Inferior parietal cortex (tissue), 1 donor: ENCODE measurements around the gene GTF2H4.
A peak's percentile ranks its signal among the peaks of the same experiment; 100 is the strongest.

ENCODE experiments used
- DNase-seq: peaks from one replicate; pipeline ENCODE4 v3.0.0-alpha.2; 2016; ENCODE audit errors: extremely low spot score

GTF2H4 gene

DNA sequence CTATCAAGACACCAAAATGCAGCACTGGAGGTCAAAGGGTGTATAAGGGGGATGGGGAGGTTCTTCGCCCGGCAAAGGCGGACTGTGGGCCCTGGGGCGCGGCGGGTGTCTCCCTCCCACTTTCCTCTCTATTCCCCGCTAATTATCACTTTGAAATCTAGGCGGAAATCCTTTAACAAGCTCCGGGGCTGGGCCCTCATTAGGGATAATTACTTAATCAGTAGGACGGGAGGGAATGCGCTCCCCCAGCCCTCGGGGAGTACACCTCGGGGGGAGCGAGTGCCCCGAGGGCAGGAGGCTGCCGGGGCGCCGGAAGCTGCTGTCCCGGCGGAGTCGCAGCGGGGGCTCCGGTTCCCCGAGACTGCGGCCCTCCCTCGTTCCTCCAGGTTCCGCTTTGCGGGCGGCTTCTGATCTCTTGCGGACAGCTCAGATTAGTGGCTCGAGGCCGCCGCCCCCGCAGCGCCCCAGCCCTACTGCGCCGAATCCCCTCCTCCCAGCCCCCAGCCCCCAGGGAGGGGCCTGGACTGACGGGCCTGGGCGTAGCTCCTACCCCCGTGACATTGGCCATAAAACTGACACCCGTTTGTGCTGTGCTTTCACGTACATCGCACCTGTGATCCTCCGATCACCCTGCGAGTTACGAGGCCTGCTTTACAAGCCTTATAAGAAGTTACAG, 47.5 kb downstream of the GTF2H4 start:
- DNase-seq: peak; percentile 17

DNA sequence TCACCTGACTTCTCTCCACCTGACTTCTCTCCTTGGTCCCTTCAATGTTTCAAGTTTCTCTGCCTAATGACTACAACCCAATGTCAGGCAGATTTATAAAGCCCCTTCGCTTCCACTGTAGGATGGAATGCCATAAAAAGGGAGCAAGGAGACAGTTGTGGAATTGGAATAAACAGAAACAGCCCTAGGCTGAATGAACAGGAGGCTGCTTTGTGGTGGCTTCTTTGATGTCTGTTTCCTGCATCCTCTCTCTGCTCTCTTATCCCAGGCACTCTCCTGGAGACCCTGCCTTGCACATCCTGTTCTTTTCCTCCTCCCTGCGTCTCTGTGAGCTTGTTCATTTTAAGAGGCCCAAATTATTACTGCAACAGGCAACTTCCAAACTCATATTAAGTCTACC, 49.7 kb downstream of the GTF2H4 start:
- DNase-seq: no peak

DNA sequence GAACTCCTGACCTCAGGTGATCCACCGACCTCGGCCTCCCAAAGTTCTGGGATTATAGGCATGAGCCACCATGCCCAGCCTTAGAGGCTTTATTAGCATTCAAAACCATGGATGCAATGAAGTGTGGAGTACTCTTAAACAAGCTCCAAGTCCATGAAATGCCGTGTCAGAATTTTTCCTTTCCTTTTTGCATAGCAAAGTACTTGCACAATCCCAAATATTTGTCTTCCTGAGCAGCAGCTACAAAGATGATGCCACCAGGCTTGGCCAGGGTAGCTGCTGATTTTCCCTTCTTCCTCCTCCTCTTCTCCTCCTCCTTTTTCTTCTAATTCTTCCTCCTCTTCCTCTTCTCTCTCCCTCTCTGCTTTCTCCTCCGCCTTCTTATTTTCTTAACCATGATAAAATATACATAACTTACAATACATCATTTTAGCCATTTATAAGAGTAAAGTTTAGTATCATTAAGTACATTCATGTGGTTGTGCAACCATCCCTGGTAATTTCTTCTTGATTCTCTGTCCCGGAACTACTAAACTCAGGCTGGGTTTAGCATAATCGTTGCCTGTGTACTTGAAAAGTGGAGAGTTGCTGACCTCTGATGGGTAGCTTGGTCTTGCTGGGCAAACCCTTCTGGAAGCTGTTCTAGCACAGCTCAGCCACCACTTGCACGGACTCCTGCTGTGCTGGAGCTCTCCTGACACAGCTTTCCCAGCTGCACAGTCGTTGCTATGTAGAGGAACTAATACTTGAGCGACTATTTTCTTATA, 53.1 kb downstream of the GTF2H4 start:
- DNase-seq: no peak

DNA sequence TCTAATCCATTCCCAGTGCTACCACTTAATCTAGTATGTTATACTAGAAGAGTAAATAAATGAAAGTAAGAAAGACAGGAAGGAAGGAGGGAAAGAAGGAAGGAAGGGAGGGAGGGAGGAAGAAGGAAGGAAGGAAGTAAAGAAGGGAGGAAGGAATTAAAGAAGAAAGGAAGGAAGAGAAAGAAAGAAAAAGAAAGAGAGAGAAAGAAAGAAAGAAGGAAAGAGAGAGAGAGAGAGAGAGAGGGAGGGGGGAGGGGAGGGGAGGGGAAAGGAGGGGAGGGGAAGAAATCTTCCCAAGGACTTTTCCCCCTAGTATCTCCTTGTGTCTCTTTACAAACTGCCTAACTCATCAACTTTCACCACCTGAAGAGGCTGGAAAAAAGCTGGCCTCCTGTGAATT, 54.7 kb downstream of the GTF2H4 start:
- no peak for DNase-seq

DNA sequence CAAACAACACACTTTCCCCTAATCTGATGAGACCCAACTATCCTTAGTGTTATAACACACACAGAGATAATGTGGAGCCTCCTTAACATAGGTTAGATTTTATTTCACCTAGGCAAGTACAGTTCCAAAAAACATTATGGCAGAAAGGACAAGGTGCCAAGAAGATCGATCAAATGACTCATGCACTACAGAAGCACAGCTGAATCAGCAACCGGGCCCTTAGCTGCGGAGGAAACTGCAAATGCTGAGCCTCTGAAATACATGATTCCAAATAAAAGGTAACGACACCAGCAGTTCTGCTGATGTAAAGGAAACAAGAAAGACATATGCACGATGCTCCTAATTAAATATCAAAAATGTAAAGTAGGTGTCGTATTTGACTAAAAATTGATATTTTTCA, 55.6 kb downstream of the GTF2H4 start:
- DNase-seq: no peak
